Left lung (tissue), 10 donors: ENCODE results near the gene GLIS1. TPM values are rescaled to one million over a fixed set of nuclear protein-coding genes. Genes with fewer than 3 reads are reported as not detected.

Experiments
- ATAC-seq: fragments of 200-7000 bp; cut with Tn5 transposase; one replicate; pipeline ENCODE4 v1.9.1; 2020; ENCODE audit warnings: moderate library complexity
- DNase-seq, 4 donors: peaks; one replicate each; pipeline ENCODE4 v3.0.0-alpha.2; 2013 to 2020
- H3K27ac ChIP-seq, 2 donors: fragments of 200-600 bp; sonication (generic) in 1 of 2; one replicate each; pipeline versions ENCODE4 v1.5.0 to v1.8.0; 2020 to 2021
- H3K27me3 ChIP-seq, 2 donors: fragments of 200-600 bp; sonication (generic) in 1 of 2; one replicate each; pipeline versions ENCODE4 v1.5.0 to v1.8.0; 2020 to 2021
- H3K36me3 ChIP-seq, 2 donors: fragments of 200-600 bp; sonication (generic) in 1 of 2; one replicate each; pipeline versions ENCODE4 v1.5.0 to v1.8.0; 2020 to 2021
- H3K4me1 ChIP-seq, 2 donors: fragments of 200-600 bp; one replicate each; pipeline ENCODE4 v1.8.0; 2021
- H3K4me3 ChIP-seq, 2 donors: fragments of 200-600 bp; sonication (generic) in 1 of 2; one replicate each; pipeline versions ENCODE4 v1.5.0 to v1.8.0; 2020 to 2021; ENCODE audit warnings: mild to moderate bottlenecking in 1 of 2
- H3K9me3 ChIP-seq, 2 donors: fragments of 200-600 bp; sonication (generic) in 1 of 2; one replicate each; pipeline versions ENCODE4 v1.5.0 to v1.8.0; 2020 to 2021
- intact Hi-C, 2 donors: fragments of 100-400 bp; cut with DNase I; formaldehyde crosslinking; loops; one replicate each; pipeline versions ENCODE4 v1.11.2 to v1.14.2; 2022
- polyA plus RNA-seq, 6 donors: library from polyadenylated mRNA; unstranded; fragments of 120-200 nt; gene quantifications; one replicate each; pipeline ENCODE4 v1.2.1, GENCODE V29; 2013; ENCODE audit not compliant: insufficient read length in 6 of 6
- total RNA-seq, 2 donors: library from RNA; stranded (reverse); fragmentation: NEBNext Ultra II Directional; extraction: Animal tissue kit (Norgen Biotek cat#: 25700); gene quantifications; one replicate each; pipeline ENCODE4 v1.2.1, GENCODE V29; 2021
- TF ChIP-seq, protein P1 (sequence below), 2 donors: fragments of 200-600 bp; sonication (generic) in 1 of 2; IDR thresholded peaks; one replicate each; pipeline versions ENCODE4 v1.5.0 to v1.8.0; 2021; ENCODE audit warnings: antibody characterized with exemption in 2 of 2
- donor health status: DM: no; HTN: yes; CAD: no.
- donor health status: DM: no; HTN: no; CAD: no.

Gene GLIS1
- total and polyA plus RNA-seq, 8 donors: 0.06 to 0.16 (median 0.12) TPM; not detected in 4

DNA sequence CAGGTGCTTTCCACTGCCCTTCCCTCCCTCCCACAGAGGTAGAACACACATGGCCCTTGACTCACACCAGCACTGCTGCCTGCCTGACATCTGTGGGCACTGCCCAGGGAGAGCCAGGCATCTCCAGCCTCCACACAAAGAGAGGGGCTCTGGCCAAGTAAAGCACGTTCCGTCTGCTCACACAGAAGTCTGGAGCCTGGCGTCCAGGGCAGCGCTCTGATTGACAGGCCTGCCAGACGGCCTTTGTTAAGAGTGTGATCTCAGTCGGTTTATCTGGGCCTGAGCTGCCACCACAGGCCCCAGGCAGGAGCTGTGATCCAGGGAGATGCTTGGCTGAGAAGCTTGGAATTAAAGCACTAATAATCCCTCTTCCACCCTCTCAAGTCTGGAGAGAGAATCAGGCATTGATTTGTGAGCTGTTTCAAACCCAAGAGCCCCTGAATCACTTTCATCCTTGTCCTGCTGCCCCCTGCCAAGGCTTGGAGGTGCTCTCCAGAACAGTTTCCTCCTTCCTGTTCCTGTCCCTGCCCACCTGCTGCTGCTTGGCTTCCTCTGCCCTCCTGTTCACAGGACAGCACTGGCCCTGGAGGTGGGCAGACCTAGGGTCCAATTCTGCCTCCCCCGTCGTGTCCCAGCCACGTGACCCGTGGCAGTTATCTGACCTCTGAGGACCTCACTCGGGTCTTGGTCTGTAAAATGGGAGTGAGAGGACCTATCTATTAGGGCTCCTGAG is 276.0 kb downstream of the GLIS1 start:
- DNase-seq (no peak), ATAC-seq (no peak)
- TF ChIP-seq, protein P1, sequence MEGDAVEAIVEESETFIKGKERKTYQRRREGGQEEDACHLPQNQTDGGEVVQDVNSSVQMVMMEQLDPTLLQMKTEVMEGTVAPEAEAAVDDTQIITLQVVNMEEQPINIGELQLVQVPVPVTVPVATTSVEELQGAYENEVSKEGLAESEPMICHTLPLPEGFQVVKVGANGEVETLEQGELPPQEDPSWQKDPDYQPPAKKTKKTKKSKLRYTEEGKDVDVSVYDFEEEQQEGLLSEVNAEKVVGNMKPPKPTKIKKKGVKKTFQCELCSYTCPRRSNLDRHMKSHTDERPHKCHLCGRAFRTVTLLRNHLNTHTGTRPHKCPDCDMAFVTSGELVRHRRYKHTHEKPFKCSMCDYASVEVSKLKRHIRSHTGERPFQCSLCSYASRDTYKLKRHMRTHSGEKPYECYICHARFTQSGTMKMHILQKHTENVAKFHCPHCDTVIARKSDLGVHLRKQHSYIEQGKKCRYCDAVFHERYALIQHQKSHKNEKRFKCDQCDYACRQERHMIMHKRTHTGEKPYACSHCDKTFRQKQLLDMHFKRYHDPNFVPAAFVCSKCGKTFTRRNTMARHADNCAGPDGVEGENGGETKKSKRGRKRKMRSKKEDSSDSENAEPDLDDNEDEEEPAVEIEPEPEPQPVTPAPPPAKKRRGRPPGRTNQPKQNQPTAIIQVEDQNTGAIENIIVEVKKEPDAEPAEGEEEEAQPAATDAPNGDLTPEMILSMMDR (IDR thresholded peaks at IDR 0.05): no peak
- Histone ChIP-seq H3K4me1 (no peaks in the 10 kb centered on the region), H3K9me3 (no peaks in the 10 kb centered on the region), H3K36me3 (no peaks in the 10 kb centered on the region), H3K4me3 (no peak overlapping the region), H3K27me3 (no peaks in the 10 kb centered on the region), H3K27ac (no peak overlapping the region)
- intact Hi-C loops: no loop called here

DNA sequence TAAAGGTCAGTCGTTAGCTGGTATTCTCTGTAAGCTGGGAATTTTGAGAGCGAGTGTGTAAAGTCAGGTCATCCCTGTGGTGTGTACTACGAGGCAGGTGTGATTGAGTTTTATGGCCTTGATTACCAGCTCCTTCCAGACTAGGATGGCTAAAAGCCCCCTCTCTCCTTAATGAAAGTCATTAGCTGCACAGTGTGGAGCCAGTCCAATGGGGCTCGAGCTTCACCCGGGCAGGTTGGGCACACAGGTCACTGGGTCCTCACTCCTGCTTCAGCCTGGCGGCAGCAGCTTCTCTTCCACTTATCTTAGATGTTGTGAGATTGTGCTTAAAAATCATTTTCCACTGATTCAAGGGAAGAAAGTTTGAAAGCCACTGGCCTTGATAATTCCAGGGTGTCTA is 276.8 kb downstream of the GLIS1 start:
- Histone ChIP-seq H3K36me3 (no peaks in the 10 kb centered on the region), H3K27me3 (peaks cover 0 to 3% of the 10 kb centered on the region in 2 donors), H3K4me3 (no peak overlapping the region), H3K4me1 (no peaks in the 10 kb centered on the region), H3K9me3 (no peaks in the 10 kb centered on the region), H3K27ac (no peak overlapping the region)
- DNase-seq (no peak), ATAC-seq (no peak)
- intact Hi-C loops: no loop called here
- TF ChIP-seq, protein P1 (IDR thresholded peaks at IDR 0.05): no peak

GRCh38 chr1:53461323-53462044 is 277.5 kb downstream of the GLIS1 start:
- H3K9me3 ChIP-seq: no peaks in the 10 kb centered on the region
- intact Hi-C loops: no loop called here
- no peak overlapping the region for H3K4me3 ChIP-seq
- H3K27me3 ChIP-seq: peaks cover 0 to 6% of the 10 kb centered on the region in 2 donors
- ATAC-seq (no peak), DNase-seq (no peak)
- H3K27ac ChIP-seq: no peak overlapping the region
- H3K4me1 ChIP-seq: no peaks in the 10 kb centered on the region
- TF ChIP-seq, protein P1 (IDR thresholded peaks at IDR 0.05): no peak
- H3K36me3 ChIP-seq: no peaks in the 10 kb centered on the region

DNA sequence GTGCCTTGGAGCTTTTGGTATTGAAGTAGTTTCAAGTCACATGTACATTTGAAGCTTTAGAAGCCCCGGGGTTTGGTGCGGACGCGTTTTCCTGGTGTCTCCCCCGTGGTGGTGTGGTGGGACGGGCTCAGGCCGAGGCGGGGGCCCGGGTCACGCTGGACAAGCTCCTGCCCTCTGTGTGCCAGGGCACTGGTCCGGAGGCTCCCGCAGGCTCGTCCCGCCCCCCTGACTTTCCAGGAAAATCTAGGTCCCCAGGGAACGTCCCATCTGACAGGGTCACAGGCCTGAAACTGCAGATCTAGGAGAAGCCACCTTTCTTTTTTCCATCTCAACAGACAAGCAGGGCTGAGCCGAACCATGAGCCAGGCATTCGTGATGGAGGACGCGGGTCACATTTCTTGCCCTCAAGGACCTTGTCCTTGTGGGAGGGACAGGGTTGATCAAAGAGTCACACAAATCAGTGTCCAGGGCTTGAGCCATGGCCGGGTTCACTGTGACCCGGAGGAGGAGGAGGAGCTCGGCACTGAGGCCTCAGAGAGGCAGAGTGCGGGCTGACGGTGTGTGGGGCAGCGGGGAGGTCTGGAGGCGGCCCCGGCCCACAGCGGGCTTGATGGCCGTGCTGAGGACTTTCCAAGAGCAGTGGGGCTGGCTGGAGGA is 278.2 kb downstream of the GLIS1 start:
- intact Hi-C loops: no loop called here

More for the DNA sequence above, 278.2 kb downstream of the GLIS1 start:
- Histone ChIP-seq H3K9me3 (no peaks in the 10 kb centered on the region), H3K36me3 (no peaks in the 10 kb centered on the region), H3K4me1 (no peaks in the 10 kb centered on the region), H3K4me3 (no peak overlapping the region), H3K27ac (no peak overlapping the region), H3K27me3 (peaks cover 0 to 6% of the 10 kb centered on the region in 2 donors)
- ATAC-seq (no peak), DNase-seq (no peak)
- TF ChIP-seq, protein P1 (IDR thresholded peaks at IDR 0.05): no peak
